ENCODE results near the gene STK32C.

GRCh38 chr10:132189016-132189415, 118.7 kb downstream of the STK32C start:
- no peak for TF ChIP-seq CTCF (IDR thresholded peaks at IDR 0.05 in 4 of 5, conservative IDR thresholded peaks at IDR 0.05 in 1 of 5)
- no peak for TF ChIP-seq POLR2A (IDR thresholded peaks at IDR 0.05)

Measured in gastrocnemius medialis (tissue), 4 donors.